UCSD-AML1 (cell line): ENCODE results near the gene PPP1R1B.

Experiments used
- DNase-seq: peaks from one replicate; lab custom pipeline; 2025; ENCODE audit not compliant: unreplicated experiment; lab: John Stamatoyannopoulos, UW

The PPP1R1B gene

GRCh38 chr17:39678340-39679116 lies 51.8 kb downstream of the PPP1R1B start:
- DNase-seq: no peak

- peak; percentile 74 for DNase-seq
These were observed 52.9 kb downstream of the PPP1R1B start for GRCh38 chr17:39679521-39680192.

DNA sequence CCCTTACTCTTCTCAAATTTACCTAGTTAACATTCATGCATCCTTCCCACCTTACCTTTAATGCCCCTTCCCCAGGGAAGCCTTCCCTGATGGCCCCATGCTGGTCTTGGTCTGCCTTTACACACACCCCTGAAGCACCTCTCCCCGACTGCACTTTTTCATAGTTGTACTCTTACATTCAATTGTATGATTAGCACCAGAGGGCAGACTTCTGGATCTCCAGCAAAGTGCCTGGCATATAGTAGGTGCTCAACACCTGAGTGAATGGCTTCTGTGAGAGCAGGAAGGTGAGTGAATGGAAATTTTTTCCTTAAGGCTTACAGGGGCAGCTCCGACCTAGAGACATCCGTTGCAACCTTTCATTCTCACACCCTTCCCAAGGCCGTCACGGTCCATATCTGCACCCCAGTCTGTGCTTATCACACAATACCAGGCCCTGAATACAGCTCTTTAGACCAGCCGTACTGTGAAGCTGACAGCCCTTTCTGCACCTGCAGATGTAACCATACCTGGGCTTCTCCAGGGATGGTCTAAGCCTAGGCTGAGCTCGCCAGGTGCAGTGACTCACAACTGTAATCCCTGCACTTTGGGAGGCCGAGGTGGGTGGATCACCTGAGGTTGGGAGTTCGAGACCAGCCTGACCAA lies 56.7 kb downstream of the PPP1R1B start:
- DNase-seq: no peak

DNA sequence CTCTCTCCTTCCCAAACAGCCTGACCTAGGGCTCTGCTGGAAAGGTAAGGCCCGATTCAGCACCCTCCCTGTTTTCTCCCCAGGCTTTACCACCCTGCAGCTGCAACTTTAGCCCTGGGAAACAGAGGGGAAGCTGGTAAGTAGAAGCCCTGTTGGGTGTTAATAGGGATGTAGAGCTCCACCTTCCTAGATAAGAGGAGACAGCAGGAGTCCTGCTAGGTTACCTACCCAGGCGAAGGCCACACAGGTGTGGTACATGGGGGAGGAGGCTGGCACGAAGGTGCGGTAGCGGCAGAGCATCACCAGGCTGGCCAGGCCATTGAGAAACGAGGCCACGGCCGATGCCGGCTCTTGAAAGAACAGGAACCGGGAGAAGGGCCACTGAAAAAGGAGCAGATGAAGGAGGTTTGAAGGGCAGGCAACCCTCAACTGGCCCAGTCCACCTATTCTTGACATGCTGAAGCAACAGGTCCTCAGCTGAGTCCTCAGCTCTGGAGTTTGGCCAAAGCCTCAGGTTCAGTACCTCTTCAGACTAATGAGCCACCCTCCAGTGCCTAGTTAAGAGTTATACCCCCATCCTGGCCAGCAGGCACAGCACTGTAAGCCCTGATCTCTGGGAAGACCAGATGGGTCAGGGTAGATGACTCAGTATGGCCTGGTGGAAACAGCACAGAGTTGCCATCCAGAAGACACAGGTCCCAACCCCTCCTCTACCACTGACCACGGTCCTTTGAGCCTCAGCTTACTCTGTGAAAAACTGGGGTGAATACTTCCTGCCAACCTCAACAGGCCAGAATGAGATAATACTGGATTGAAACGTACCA lies 57.8 kb downstream of the PPP1R1B start:
- no peak for DNase-seq
